Neural progenitor cell (in vitro differentiated cells): ENCODE measurements around the gene FKBP3. TPM values are rescaled to one million over a fixed set of nuclear protein-coding genes. Genes with fewer than 3 reads are reported as not detected.

Experiments used
- DNase-seq: peaks from one replicate; pipeline ENCODE4 v3.0.0-alpha.2; 2016; ENCODE audit warnings: low spot score
- H2AFZ ChIP-seq: fragments of 200-600 bp; sonication (generic); replicated peaks from 2 replicates; pipeline ENCODE4 v1.6.1; 2016; ENCODE audit warnings: antibody characterized with exemption
- H3F3A ChIP-seq: fragments of 200-600 bp; sonication (generic); 2 replicates; pipeline ENCODE4 v1.6.1; 2016; ENCODE audit warnings: antibody characterized with exemption, low read depth
- H3K27ac ChIP-seq: fragments of 200-600 bp; sonication (generic); 2 replicates; pipeline ENCODE4 v1.5.1; 2016; ENCODE audit warnings: mild to moderate bottlenecking
- H3K27me3 ChIP-seq: fragments of 200-600 bp; sonication (generic); 2 replicates; pipeline ENCODE4 v1.6.1; 2016; ENCODE audit warnings: mild to moderate bottlenecking, moderate library complexity
- H3K36me3 ChIP-seq: fragments of 200-600 bp; sonication (generic); 2 replicates; pipeline ENCODE4 v1.5.1; 2016
- H3K4me1 ChIP-seq: fragments of 200-600 bp; sonication (generic); 2 replicates; pipeline ENCODE4 v1.6.1; 2016; ENCODE audit warnings: mixed run types
- H3K4me2 ChIP-seq: fragments of 200-600 bp; sonication (generic); 2 replicates; pipeline ENCODE4 v1.6.1; 2016
- H3K4me3 ChIP-seq: fragments of 200-600 bp; sonication (generic); 2 replicates; pipeline ENCODE4 v1.5.1; 2016
- H3K79me2 ChIP-seq: fragments of 200-600 bp; sonication (generic); 2 replicates; pipeline ENCODE4 v1.6.1; 2016; ENCODE audit warnings: low read depth
- H3K9ac ChIP-seq: fragments of 200-600 bp; sonication (generic); 2 replicates; pipeline ENCODE4 v1.6.1; 2016
- H3K9me3 ChIP-seq: fragments of 200-600 bp; sonication (generic); 2 replicates; pipeline ENCODE4 v1.5.1; 2016; ENCODE audit warnings: low read depth
- H4K20me1 ChIP-seq: fragments of 200-600 bp; sonication (generic); 2 replicates; pipeline ENCODE4 v1.6.1; 2016; ENCODE audit warnings: low read depth
- H3K27ac Mint-ChIP-seq: 3 replicates; pipeline ENCODE4 v1.8.0; 2021; ENCODE audit warnings: mixed read lengths
- H3K27me3 Mint-ChIP-seq: 2 replicates; pipeline ENCODE4 v1.8.0; 2022; ENCODE audit warnings: low read depth, mild to moderate bottlenecking, inconsistent platforms, moderate library complexity, mixed read lengths; ENCODE audit not compliant: insufficient read depth
- H3K36me3 Mint-ChIP-seq: 3 replicates; pipeline ENCODE4 v1.8.0; 2021; ENCODE audit warnings: mixed read lengths
- H3K4me1 Mint-ChIP-seq: 3 replicates; pipeline ENCODE4 v1.8.0; 2021; ENCODE audit warnings: mixed read lengths
- H3K4me3 Mint-ChIP-seq: 3 replicates; pipeline ENCODE4 v1.8.0; 2021; ENCODE audit warnings: mild to moderate bottlenecking, moderate library complexity, mixed read lengths
- H3K9me3 Mint-ChIP-seq: 3 replicates; pipeline ENCODE4 v1.8.0; 2020; ENCODE audit warnings: mixed read lengths
- EZH2 ChIP-seq: fragments of 200-600 bp; sonication (generic); IDR thresholded peaks from 2 replicates; pipeline ENCODE4 v1.6.1; 2017; ENCODE audit warnings: antibody characterized with exemption, mild to moderate bottlenecking, moderate library complexity
- EZH2phosphoT487 ChIP-seq: fragments of 200-600 bp; sonication (generic); IDR thresholded peaks from 2 replicates; pipeline ENCODE4 v1.6.1; 2017; ENCODE audit warnings: antibody characterized with exemption
- total RNA-seq: library from RNA; depleted of rRNA; stranded (reverse); fragments of >200 nt; gene quantifications from 2 replicates; pipeline ENCODE4 v1.2.3, GENCODE V29; 2015; ENCODE audit warnings: low replicate concordance
- TF ChIP-seq, protein P1 (sequence below): fragments of 200-600 bp; sonication (generic); IDR thresholded peaks from 2 replicates; pipeline ENCODE4 v1.5.1; 2017; ENCODE audit warnings: antibody characterized with exemption, mild to moderate bottlenecking

FKBP3 gene
- total RNA-seq, 1 donor from 2014 or later = 209 TPM

- Histone ChIP-seq H3K4me1 (no peaks in the 10 kb centered on the region), H3K4me2 (no peak overlapping the region), H3K9me3 (no peaks in the 10 kb centered on the region), H3F3A (no peaks in the 10 kb centered on the region), H3K27ac (no peak overlapping the region), H3K79me2 (peaks cover 15% of the 10 kb centered on the region), H3K4me3 (no peak overlapping the region), H4K20me1 (no peaks in the 10 kb centered on the region), H3K9ac (no peak overlapping the region), H3K36me3 (no peaks in the 10 kb centered on the region), H3K27me3 (no peaks in the 10 kb centered on the region), H2AFZ (no peak overlapping the region)
- no peak overlapping the region for H3K27ac Mint-ChIP-seq
- H3K4me1 Mint-ChIP-seq = no peaks in the 10 kb centered on the region
- peaks cover 2% of the 10 kb centered on the region for H3K36me3 Mint-ChIP-seq
- H3K9me3 Mint-ChIP-seq = no peaks in the 10 kb centered on the region
- no peak for DNase-seq
- H3K27me3 Mint-ChIP-seq = no peaks in the 10 kb centered on the region
- no peak overlapping the region for H3K4me3 Mint-ChIP-seq
- TF ChIP-seq EZH2 = no peak
- TF ChIP-seq EZH2phosphoT487 = no peak
- TF ChIP-seq, protein P1, sequence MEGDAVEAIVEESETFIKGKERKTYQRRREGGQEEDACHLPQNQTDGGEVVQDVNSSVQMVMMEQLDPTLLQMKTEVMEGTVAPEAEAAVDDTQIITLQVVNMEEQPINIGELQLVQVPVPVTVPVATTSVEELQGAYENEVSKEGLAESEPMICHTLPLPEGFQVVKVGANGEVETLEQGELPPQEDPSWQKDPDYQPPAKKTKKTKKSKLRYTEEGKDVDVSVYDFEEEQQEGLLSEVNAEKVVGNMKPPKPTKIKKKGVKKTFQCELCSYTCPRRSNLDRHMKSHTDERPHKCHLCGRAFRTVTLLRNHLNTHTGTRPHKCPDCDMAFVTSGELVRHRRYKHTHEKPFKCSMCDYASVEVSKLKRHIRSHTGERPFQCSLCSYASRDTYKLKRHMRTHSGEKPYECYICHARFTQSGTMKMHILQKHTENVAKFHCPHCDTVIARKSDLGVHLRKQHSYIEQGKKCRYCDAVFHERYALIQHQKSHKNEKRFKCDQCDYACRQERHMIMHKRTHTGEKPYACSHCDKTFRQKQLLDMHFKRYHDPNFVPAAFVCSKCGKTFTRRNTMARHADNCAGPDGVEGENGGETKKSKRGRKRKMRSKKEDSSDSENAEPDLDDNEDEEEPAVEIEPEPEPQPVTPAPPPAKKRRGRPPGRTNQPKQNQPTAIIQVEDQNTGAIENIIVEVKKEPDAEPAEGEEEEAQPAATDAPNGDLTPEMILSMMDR = no peak
Observed at GRCh38 chr14:45150386-45150890, 16.2 kb upstream of the FKBP3 start.

DNA sequence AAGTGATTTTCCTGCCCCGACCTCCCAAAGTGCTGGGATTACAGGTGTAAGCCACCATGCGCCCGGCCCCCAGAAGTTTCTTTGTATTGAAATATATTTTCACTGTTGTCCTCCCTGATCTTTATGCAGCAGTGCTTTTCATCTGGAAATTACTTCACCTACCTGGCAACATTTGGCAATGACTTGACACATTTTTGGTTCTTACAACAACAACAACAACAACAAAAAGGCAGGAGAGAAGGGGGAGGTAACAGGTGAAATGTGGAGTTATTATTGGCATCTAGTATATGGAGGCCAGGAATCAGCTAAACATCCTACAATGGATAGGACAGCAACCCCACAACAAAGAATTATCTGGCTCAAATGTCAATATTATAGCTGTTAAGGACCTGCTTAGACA lies 15.3 kb upstream of the FKBP3 start:
- Histone ChIP-seq H3F3A (no peaks in the 10 kb centered on the region), H3K4me1 (no peaks in the 10 kb centered on the region), H3K36me3 (no peaks in the 10 kb centered on the region), H3K27me3 (no peaks in the 10 kb centered on the region), H3K9ac (no peak overlapping the region), H3K27ac (no peak overlapping the region), H3K79me2 (peaks cover 23% of the 10 kb centered on the region), H3K4me3 (no peak overlapping the region), H4K20me1 (no peaks in the 10 kb centered on the region), H2AFZ (no peak overlapping the region), H3K4me2 (no peak overlapping the region), H3K9me3 (no peaks in the 10 kb centered on the region)
- no peaks in the 10 kb centered on the region for H3K4me1 Mint-ChIP-seq
- H3K36me3 Mint-ChIP-seq = peaks cover 7% of the 10 kb centered on the region
- H3K27ac Mint-ChIP-seq = no peak overlapping the region
- DNase-seq = no peak
- no peak for TF ChIP-seq EZH2phosphoT487
- TF ChIP-seq EZH2 = no peak
- TF ChIP-seq, protein P1 = no peak
- H3K27me3 Mint-ChIP-seq = no peaks in the 10 kb centered on the region
- no peaks in the 10 kb centered on the region for H3K9me3 Mint-ChIP-seq
- no peak overlapping the region for H3K4me3 Mint-ChIP-seq

GRCh38 chr14:45145214-45145613 lies 10.9 kb upstream of the FKBP3 start:
- no peak for TF ChIP-seq EZH2phosphoT487
- no peak for TF ChIP-seq EZH2
- TF ChIP-seq, protein P1 = no peak
- Histone ChIP-seq H2AFZ (no peak overlapping the region), H3K79me2 (peaks cover 57% of the 10 kb centered on the region), H3K36me3 (peaks cover 5% of the 10 kb centered on the region), H3K4me1 (no peaks in the 10 kb centered on the region), H3K27me3 (no peaks in the 10 kb centered on the region), H3F3A (no peaks in the 10 kb centered on the region), H3K4me2 (no peak overlapping the region), H3K9me3 (no peaks in the 10 kb centered on the region), H3K9ac (no peak overlapping the region), H3K4me3 (no peak overlapping the region), H4K20me1 (no peaks in the 10 kb centered on the region), H3K27ac (no peak overlapping the region)
- peaks cover 12% of the 10 kb centered on the region for H3K36me3 Mint-ChIP-seq
- no peaks in the 10 kb centered on the region for H3K27me3 Mint-ChIP-seq
- no peaks in the 10 kb centered on the region for H3K9me3 Mint-ChIP-seq
- no peak overlapping the region for H3K4me3 Mint-ChIP-seq
- no peak for DNase-seq
- no peak overlapping the region for H3K27ac Mint-ChIP-seq
- no peaks in the 10 kb centered on the region for H3K4me1 Mint-ChIP-seq
